Stimulated activated CD4-positive, alpha-beta T cell treated with anti-CD3 and anti-CD28 coated beads, Interleukin-12 subunit alpha, Interleukin-12 subunit beta, amount 100 ng/mL, for 48 hours (primary cell): ENCODE measurements around the gene MMP14.
"Not testable (repeated sequence)": the region's sequence is repeated elsewhere in the genome, so short reads cannot be mapped to it uniquely, and the experiment has no call there.

Experiments
- DNase-seq, 3 donors: peaks; one replicate each; pipeline ENCODE4 v3.0.0-alpha.2; 2020; ENCODE audit warnings: low read depth in 2 of 3, low spot score in 1 of 3

The MMP14 gene

GRCh38 chr14:22841769-22842168 lies 5.4 kb downstream of the MMP14 start:
- no peak for DNase-seq

DNA sequence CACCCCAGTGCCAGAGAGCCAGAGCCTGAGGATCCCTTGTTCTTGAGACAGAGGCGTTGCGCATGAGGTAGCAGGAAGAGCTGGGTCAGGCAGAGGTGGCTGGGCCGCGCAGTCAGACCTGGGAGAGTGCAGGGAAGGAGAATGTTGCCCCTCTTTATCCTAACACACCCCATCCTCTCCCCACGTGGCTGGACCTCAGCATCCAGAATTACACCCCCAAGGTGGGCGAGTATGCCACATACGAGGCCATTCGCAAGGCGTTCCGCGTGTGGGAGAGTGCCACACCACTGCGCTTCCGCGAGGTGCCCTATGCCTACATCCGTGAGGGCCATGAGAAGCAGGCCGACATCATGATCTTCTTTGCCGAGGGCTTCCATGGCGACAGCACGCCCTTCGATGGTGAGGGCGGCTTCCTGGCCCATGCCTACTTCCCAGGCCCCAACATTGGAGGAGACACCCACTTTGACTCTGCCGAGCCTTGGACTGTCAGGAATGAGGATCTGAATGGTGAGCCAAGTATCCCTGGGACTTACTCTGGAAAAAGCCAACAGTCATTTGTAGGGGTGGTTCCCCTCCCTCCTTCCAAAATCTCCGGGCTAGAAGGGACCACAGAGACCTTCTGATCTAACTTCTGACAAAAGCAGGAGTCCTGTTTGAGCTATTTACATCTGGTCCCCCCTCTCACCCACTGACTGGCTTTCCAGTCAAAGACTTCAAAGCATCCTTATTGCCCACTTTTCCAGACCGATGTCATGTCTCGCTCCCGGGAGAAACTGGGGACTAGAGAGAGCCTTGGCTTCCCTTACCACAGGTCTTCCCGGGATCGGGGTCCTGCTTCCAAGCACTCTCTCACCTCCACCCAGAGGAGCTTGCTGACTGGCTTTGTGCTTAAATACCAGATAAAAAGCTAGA lies 6.1 kb downstream of the MMP14 start:
- no peak for DNase-seq

GRCh38 chr14:22843123-22843925 lies 6.9 kb downstream of the MMP14 start:
- DNase-seq = no peak

GRCh38 chr14:22844221-22845102 lies 8.1 kb downstream of the MMP14 start:
- no peak for DNase-seq

- no peak for DNase-seq
Observed at GRCh38 chr14:22845103-22845394, 8.7 kb downstream of the MMP14 start.

DNA sequence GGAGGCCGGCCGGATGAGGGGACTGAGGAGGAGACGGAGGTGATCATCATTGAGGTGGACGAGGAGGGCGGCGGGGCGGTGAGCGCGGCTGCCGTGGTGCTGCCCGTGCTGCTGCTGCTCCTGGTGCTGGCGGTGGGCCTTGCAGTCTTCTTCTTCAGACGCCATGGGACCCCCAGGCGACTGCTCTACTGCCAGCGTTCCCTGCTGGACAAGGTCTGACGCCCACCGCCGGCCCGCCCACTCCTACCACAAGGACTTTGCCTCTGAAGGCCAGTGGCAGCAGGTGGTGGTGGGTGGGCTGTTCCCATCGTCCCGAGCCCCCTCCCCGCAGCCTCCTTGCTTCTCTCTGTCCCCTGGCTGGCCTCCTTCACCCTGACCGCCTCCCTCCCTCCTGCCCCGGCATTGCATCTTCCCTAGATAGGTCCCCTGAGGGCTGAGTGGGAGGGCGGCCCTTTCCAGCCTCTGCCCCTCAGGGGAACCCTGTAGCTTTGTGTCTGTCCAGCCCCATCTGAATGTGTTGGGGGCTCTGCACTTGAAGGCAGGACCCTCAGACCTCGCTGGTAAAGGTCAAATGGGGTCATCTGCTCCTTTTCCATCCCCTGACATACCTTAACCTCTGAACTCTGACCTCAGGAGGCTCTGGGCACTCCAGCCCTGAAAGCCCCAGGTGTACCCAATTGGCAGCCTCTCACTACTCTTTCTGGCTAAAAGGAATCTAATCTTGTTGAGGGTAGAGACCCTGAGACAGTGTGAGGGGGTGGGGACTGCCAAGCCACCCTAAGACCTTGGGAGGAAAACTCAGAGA lies 9.6 kb downstream of the MMP14 start:
- no peak for DNase-seq

DNA sequence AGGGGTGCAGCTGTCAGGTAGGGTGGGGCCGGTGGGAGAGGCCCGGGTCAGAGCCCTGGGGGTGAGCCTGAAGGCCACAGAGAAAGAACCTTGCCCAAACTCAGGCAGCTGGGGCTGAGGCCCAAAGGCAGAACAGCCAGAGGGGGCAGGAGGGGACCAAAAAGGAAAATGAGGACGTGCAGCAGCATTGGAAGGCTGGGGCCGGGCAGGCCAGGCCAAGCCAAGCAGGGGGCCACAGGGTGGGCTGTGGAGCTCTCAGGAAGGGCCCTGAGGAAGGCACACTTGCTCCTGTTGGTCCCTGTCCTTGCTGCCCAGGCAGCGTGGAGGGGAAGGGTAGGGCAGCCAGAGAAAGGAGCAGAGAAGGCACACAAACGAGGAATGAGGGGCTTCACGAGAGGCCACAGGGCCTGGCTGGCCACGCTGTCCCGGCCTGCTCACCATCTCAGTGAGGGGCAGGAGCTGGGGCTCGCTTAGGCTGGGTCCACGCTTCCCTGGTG lies 10.5 kb downstream of the MMP14 start:
- DNase-seq = no peak

- DNase-seq = no peak
Observed at GRCh38 chr14:22847661-22848341, 11.4 kb downstream of the MMP14 start.

- DNase-seq = no peak
Observed at GRCh38 chr14:22848351-22849164, 12.2 kb downstream of the MMP14 start.

GRCh38 chr14:22849212-22849819 lies 12.9 kb downstream of the MMP14 start:
- no peak for DNase-seq

DNA sequence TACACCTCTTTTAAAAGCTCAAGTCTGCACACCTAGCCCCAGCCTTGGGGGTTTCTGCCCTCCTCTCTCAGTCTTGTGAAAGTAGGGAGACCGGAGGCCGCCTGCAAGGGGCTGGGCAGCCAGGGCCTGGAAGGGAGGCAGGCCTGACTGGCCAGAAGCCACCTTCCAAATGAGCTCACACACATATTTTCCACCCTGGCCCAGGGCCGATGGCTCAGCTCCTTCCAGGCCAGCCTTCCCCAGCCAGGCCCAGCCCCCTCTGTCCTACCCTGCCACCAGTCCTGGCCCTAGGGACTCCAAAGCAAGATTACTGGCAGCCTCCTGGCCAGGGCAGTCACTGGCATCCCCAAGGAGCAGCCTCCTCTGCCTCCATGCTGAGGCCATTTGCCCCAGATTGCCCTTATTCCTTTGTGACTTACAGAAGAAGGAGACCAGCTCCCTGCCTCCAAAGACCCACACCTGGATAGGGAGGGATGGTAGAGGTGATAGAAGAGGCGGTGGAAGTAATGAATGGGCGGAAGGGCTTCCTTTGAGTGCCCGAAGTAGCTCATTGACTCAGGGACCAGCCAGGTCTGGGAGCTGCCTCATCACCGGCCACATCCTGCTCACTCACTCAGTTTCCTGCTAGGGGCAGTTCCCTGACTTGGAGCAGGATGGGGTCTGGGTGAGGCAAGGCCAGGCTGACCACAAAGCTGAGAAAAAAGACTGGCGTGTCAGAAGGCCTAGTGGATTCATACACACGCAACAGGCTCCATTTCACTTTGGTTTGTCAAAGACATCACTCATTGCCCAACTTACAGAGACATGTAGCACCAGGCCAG lies 14.8 kb downstream of the MMP14 start:
- DNase-seq = no peak

DNA sequence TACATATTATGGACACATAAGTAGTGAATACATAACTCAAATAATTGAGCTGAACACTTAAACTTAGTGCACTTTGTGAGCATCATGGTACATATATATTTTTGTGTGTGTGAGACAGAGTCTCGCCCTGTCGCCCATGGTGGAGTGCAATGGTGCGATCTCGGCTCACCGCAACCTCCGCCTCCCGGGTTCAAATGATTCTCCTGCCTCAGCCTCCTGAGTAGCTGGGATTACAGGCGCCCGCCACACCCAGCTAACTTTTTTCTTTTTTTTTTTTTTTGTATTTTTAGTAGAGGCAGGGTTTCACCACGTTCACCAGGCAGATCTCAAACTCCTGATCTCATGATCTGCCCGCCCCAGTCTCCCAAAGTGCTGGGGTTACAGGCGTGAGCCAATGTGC lies 15.8 kb downstream of the MMP14 start:
- not testable (repeated sequence) for DNase-seq

GRCh38 chr14:22852599-22852939 lies 16.2 kb downstream of the MMP14 start:
- no peak for DNase-seq

DNA sequence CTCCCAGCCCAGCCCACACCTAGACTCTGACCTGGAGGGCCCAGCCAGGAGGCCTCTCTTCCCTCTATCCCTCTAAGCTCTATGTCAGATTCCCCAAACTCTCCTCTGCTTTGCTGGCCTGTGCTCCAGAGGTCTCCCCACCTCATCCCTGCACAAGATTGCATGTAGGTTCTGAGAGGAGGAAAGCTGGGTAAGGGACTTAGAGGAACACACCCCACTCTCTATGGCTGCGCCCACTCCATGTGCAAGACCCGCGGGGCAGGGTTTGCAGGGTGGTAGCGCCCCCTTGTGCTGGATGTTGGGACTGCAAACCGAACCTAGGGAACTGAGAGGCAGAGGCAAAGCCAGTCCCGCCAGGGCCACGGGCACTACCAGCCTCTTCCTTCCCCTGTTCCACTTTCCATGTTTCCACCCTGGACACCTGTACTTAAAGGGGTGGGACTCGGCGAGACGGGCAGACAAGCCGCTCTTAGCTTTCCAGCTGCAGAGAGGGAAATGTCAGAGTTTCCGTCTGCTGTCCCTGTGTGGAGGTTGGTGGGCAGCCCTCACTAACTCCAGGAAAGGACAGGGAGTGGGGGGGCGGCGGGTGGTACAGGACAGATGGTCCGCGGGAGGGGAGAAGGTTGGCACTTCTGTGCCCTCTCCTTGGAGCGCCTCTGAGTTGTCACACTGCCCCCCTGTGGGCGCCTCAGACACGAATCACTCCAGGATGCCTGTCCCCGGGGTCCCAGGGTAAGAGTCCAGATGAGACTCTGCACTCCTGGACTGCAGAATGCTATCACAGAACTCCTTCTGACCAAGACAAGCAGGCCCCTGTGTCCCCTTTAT lies 16.8 kb downstream of the MMP14 start:
- DNase-seq = peak; percentile 86 to 99 (median 89)

GRCh38 chr14:22854296-22854695 lies 17.9 kb downstream of the MMP14 start:
- DNase-seq = not testable (repeated sequence)

DNA sequence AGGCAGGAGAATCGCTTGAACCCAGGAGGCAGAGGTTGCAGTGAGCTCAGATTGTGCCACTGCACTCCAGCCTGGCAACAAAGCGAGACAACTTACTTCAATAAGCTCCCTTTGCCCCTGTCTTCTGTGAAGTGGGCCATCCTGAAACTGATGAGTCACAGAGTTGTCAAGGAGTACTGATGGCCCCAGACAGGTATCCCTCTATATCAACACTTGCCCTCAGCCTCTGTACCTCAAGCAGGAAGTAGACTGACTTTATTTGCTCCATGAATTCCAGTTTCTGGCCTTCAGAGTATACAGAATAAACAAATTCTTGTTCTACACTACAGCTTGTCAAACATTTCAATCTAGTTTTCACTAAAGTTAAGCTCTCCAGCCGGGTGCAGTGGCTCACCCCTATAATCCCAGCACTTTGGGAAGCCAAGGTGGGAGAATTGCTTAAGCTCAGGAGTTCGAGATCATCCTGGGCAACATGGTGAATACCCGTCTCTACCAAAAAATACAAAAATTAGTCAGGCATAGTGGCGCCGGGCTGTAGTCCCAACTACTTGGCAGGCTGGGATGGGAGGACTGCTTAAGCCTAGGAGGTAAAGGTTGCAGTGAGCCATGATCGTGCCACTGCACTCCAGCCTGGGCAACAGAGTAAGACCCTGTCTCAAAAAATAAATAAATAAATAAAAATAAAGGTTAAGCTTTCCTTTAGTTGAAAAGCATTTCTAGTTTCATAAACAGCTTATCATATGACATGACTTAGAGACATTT lies 18.8 kb downstream of the MMP14 start:
- DNase-seq = no peak
